ENCODE measurements around the gene USP47.

USP47 gene

GRCh38 chr11:11949482-11949881 lies 107.7 kb downstream of the USP47 start:
- DNase-seq (ENCODE audit: low spot score), result no peak
- no peak overlapping the region for H3K27ac ChIP-seq (ENCODE audit: poor library complexity, severe bottlenecking)
- no peak overlapping the region for H3K4me3 ChIP-seq (ENCODE audit: severe bottlenecking)
- H3K27me3 ChIP-seq (ENCODE audit: insufficient read depth, poor library complexity, severe bottlenecking), result no peaks in the 10 kb centered on the region
- H3K36me3 ChIP-seq (ENCODE audit: low read depth), result peaks cover 65% of the 10 kb centered on the region
- TF ChIP-seq CTCF (IDR thresholded peaks at IDR 0.05; ENCODE audit: poor library complexity, severe bottlenecking), result no peak
- H3K9me3 ChIP-seq (ENCODE audit: severe bottlenecking), result no peaks in the 10 kb centered on the region
- no peak for ATAC-seq (ENCODE audit: low read depth)
- no peaks in the 10 kb centered on the region for H3K4me1 ChIP-seq (ENCODE audit: insufficient read depth, poor library complexity, severe bottlenecking)

DNA sequence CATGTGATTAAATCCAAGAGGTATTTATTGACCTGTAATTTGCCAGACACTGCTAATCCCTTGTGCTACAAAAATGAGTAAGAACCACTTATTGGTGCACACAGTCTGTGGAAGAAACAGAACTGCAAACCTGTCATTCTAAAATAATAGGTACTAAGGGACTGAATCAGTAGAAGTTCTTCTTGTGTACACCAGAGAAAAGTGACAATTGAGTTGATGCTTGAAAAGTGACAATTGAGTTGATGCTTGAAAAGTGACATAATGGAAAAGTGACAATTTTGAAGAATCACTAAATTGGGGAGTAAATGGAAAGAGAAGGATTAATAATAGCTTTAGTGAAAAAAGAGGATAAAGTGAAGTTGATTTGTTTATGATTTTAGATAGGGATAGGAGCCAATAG lies 110.3 kb downstream of the USP47 start:
- Histone ChIP-seq H3K27me3 (ENCODE audit: insufficient read depth, poor library complexity, severe bottlenecking) (no peaks in the 10 kb centered on the region), H3K4me3 (ENCODE audit: severe bottlenecking) (no peak overlapping the region), H3K27ac (ENCODE audit: poor library complexity, severe bottlenecking) (no peak overlapping the region), H3K36me3 (ENCODE audit: low read depth) (peaks cover 85% of the 10 kb centered on the region), H3K9me3 (ENCODE audit: severe bottlenecking) (no peaks in the 10 kb centered on the region), H3K4me1 (ENCODE audit: insufficient read depth, poor library complexity, severe bottlenecking) (no peaks in the 10 kb centered on the region)
- no peak for DNase-seq (ENCODE audit: low spot score)
- no peak for TF ChIP-seq CTCF (IDR thresholded peaks at IDR 0.05; ENCODE audit: poor library complexity, severe bottlenecking)
- no peak for ATAC-seq (ENCODE audit: low read depth)

GRCh38 chr11:11956006-11956405 lies 114.2 kb downstream of the USP47 start:
- no peak for TF ChIP-seq CTCF (IDR thresholded peaks at IDR 0.05; ENCODE audit: poor library complexity, severe bottlenecking)
- no peaks in the 10 kb centered on the region for H3K4me1 ChIP-seq (ENCODE audit: insufficient read depth, poor library complexity, severe bottlenecking)
- peaks cover 61% of the 10 kb centered on the region for H3K36me3 ChIP-seq (ENCODE audit: low read depth)
- H3K4me3 ChIP-seq (ENCODE audit: severe bottlenecking), result no peak overlapping the region
- H3K27me3 ChIP-seq (ENCODE audit: insufficient read depth, poor library complexity, severe bottlenecking), result no peaks in the 10 kb centered on the region
- H3K9me3 ChIP-seq (ENCODE audit: severe bottlenecking), result no peaks in the 10 kb centered on the region
- DNase-seq (ENCODE audit: low spot score) (no peak), ATAC-seq (ENCODE audit: low read depth) (no peak)
- H3K27ac ChIP-seq (ENCODE audit: poor library complexity, severe bottlenecking), result no peak overlapping the region

- DNase-seq (ENCODE audit: low spot score) (no peak), ATAC-seq (ENCODE audit: low read depth) (no peak)
- H3K27me3 ChIP-seq (ENCODE audit: insufficient read depth, poor library complexity, severe bottlenecking), result no peaks in the 10 kb centered on the region
- no peak overlapping the region for H3K27ac ChIP-seq (ENCODE audit: poor library complexity, severe bottlenecking)
- no peaks in the 10 kb centered on the region for H3K4me1 ChIP-seq (ENCODE audit: insufficient read depth, poor library complexity, severe bottlenecking)
- TF ChIP-seq CTCF (IDR thresholded peaks at IDR 0.05; ENCODE audit: poor library complexity, severe bottlenecking), result no peak
- no peaks in the 10 kb centered on the region for H3K9me3 ChIP-seq (ENCODE audit: severe bottlenecking)
- no peak overlapping the region for H3K4me3 ChIP-seq (ENCODE audit: severe bottlenecking)
- H3K36me3 ChIP-seq (ENCODE audit: low read depth), result peaks cover 48% of the 10 kb centered on the region
These were observed 116.8 kb downstream of the USP47 start for GRCh38 chr11:11958403-11959231.

DNA sequence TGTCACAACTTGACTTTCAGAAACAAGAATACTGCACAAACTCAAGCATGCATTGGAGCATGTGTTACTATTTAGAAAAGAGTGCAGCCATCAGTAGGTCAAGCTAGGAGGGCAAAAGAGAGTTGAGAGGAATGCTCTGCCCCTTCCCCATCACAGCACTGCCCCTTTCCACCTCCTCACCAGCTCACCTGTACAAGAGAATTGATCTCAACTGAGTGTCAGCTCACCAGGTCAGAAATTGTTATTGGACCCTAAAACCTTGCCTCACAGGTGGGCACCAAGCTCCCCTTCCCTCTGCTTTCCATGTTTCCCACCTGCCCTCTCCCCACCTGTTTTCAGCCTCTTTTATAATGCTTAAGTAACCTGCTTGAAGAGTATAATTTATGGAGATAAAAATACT lies 117.8 kb downstream of the USP47 start:
- H3K27ac ChIP-seq (ENCODE audit: poor library complexity, severe bottlenecking), result no peak overlapping the region
- ATAC-seq (ENCODE audit: low read depth), result no peak
- no peaks in the 10 kb centered on the region for H3K9me3 ChIP-seq (ENCODE audit: severe bottlenecking)
- TF ChIP-seq CTCF (IDR thresholded peaks at IDR 0.05; ENCODE audit: poor library complexity, severe bottlenecking), result no peak
- H3K4me1 ChIP-seq (ENCODE audit: insufficient read depth, poor library complexity, severe bottlenecking), result no peaks in the 10 kb centered on the region
- H3K4me3 ChIP-seq (ENCODE audit: severe bottlenecking), result no peak overlapping the region
- no peaks in the 10 kb centered on the region for H3K27me3 ChIP-seq (ENCODE audit: insufficient read depth, poor library complexity, severe bottlenecking)
- DNase-seq (ENCODE audit: low spot score), result no peak
- peaks cover 40% of the 10 kb centered on the region for H3K36me3 ChIP-seq (ENCODE audit: low read depth)
